ENCODE data around the gene BARD1.
"Not testable (repeated sequence)": the region's sequence is repeated elsewhere in the genome, so short reads cannot be mapped to it uniquely, and the experiment has no call there.

The BARD1 gene

DNA sequence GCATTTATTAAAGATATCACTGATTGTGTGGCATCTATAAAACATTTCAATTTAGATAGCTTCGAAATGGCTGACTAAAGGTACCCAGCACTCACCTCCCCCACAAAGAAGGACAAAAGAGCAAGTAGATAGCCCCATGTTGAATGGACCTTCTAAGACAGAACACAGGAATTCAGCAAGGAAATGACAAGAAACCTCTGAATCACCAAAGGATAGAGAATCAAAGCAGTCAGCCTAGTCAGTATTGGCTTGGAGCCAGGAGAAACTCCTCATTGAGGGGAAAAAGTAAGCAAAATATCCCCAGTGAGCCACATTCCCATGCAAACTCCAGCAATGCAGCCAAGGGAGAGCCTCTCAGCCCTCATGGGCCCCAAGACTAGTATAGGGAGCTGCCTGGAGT is 113.7 kb downstream of the BARD1 start:
- no peak for FAIRE-seq
- DNase-seq (ENCODE audit: extremely low spot score, insufficient read length, low read depth): no peak

DNA sequence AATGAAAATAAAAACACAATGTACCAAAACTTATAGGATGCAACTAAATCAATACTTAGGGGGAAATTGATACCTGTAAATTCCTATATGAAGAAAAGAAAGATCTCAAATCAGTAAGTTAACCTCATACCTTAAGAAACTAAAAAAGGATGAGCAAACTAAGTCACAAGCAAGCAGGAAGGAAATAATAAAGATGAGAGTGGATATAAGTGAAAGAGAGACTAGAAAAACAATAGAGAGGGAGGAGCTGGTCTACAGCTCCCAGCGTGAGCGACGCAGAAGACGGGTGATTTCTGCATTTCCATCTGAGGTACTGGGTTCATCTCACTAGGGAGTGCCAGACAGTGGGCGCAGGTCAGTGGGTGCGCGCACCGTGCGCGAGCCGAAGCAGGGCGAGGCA is 125.9 kb downstream of the BARD1 start:
- FAIRE-seq; DNase-seq (ENCODE audit: extremely low spot score, insufficient read length, low read depth): not testable (repeated sequence)

DNA sequence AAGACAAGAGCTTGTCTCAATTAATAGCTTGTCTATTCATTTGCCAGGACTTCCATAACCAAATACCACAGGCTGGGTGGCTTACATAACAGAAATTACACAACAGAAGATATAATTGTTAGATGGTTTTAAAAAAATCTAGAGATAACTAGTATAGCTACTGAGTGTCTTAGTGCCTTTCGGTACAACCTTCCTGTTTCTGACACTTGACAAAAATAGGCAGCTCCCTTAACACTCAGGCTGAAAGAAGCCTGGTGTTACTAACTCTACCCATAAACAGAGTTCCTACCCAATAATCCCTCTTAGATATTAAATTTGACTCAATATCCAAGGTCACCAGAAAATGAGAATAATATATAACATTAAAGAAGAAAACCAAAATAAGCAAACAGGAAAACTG is 129.7 kb downstream of the BARD1 start:
- DNase-seq (ENCODE audit: extremely low spot score, insufficient read length, low read depth) (no peak), FAIRE-seq (peak; percentile 61)

DNA sequence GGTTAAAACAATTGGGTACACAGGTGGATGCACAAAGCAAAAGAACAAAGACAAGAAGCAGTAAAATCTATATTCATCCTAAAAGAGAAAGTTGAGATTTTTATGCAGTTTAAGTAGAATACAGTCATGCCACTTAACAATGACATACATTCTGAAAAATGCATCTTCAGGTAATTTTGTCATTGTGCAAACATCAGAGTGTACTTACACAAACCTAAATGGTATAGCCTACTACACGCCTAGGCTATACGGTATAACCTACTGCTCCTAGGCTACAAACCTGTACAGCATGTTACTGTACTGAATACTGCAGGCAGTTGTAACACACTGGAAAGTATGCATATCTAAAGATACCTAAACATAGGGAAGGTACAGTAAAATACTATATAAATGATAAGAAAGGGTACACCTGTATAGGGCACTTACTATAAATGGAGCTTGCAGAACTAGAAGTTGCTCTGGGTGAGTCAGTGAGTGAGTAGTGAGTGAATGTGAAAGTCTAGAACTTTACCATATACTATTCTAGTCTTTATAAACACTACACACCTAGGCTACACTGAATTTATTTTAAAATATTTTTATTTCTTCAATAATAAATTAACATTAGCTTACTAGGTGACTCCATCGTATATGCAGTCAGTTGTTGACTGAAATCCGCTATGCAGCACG is 132.9 kb downstream of the BARD1 start:
- DNase-seq (ENCODE audit: extremely low spot score, insufficient read length, low read depth) (no peak), FAIRE-seq (no peak)
